Measurements from ENCODE around the gene ATP10A. TPM values are rescaled to one million over a fixed set of nuclear protein-coding genes. Genes with fewer than 3 reads are reported as not detected.

Gene ATP10A
- total RNA-seq, 4 donors from 2014 or later, result 1.4 to 10.0 (median 3.6) TPM

DNA sequence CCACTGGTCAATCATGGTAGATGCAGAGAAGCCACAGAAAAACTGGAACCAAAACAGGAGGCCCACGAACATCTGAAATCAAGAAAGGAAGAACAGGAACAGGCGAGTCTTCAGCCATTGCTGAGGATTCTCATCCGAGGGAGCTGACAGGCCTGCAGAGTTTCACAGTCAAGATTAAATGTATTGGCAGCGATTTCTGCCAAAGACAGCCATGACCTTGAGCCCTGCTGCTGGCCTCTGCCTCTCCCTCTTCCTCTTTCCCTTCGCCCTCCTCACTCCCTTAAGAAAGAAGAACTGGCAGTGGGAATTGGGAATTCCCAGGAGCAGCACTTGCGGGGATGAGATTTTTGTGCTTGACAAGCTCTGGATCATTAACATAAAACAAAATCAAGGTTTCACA is 179.7 kb downstream of the ATP10A start:
- no peak for DNase-seq
- H3K4me1 ChIP-seq, result peaks cover 0 to 5% (median 0%) of the 10 kb centered on the region in 4 donors
- no peak overlapping the region for H3K27ac ChIP-seq
- TF ChIP-seq POLR2A (IDR thresholded peaks at IDR 0.05), result no peak
- no peak for TF ChIP-seq EP300 (IDR thresholded peaks at IDR 0.05; ENCODE audit: low read depth)
- TF ChIP-seq, protein P1, sequence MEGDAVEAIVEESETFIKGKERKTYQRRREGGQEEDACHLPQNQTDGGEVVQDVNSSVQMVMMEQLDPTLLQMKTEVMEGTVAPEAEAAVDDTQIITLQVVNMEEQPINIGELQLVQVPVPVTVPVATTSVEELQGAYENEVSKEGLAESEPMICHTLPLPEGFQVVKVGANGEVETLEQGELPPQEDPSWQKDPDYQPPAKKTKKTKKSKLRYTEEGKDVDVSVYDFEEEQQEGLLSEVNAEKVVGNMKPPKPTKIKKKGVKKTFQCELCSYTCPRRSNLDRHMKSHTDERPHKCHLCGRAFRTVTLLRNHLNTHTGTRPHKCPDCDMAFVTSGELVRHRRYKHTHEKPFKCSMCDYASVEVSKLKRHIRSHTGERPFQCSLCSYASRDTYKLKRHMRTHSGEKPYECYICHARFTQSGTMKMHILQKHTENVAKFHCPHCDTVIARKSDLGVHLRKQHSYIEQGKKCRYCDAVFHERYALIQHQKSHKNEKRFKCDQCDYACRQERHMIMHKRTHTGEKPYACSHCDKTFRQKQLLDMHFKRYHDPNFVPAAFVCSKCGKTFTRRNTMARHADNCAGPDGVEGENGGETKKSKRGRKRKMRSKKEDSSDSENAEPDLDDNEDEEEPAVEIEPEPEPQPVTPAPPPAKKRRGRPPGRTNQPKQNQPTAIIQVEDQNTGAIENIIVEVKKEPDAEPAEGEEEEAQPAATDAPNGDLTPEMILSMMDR (IDR thresholded peaks at IDR 0.05), result no peak
- TF ChIP-seq POLR2AphosphoS5 (IDR thresholded peaks at IDR 0.05), result no peak
- H3K4me3 ChIP-seq, result no peak overlapping the region
- no peaks in the 10 kb centered on the region for H3K27me3 ChIP-seq
- no peaks in the 10 kb centered on the region for H3K9me3 ChIP-seq
- in situ Hi-C loops (cut with MboI; ENCODE audit: low pct_ligation_motif_present in 1 of 4, low pct_unique_long_range_greater_than_20kb in 1 of 4, low sequenced_read_pairs in 3 of 4), result no loop called here
- H3K36me3 ChIP-seq, result no peaks in the 10 kb centered on the region
- intact Hi-C loops (cut with DNase I; ENCODE audit: low total_unique reads), result no loop called here
- 65 to 77% methylated on average over 5 to 6 of the region's 6 CpGs for whole genome bisulfite sequencing, 2 donors (ENCODE audit: low coverage in 1 of 2)

DNA sequence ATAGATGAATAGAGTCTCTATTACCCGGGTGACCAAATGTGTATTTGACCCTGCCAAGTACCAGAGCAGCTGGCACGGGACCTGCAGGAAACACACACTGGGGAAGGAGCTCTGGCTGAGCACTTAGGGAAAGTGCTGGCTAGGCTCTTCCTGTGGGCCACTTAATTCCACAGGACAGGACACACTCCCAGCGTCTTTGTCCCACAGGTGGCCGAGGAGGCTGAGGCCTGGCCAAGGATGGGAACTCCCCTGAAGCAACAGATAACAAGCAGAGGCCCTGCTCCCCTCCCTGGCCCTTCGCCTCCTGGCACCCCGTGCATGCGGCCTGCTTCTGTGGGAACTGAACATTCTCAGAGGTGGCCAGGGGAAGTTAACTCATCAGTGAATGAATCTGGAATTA is 180.8 kb downstream of the ATP10A start:
- DNase-seq, result no peak
- TF ChIP-seq POLR2AphosphoS5 (IDR thresholded peaks at IDR 0.05), result no peak
- TF ChIP-seq, protein P1 (IDR thresholded peaks at IDR 0.05), result no peak
- no peak for TF ChIP-seq POLR2A (IDR thresholded peaks at IDR 0.05)
- TF ChIP-seq EP300 (IDR thresholded peaks at IDR 0.05; ENCODE audit: low read depth), result no peak
- no peaks in the 10 kb centered on the region for H3K27me3 ChIP-seq
- H3K4me1 ChIP-seq, result peaks cover 0 to 5% (median 0%) of the 10 kb centered on the region in 4 donors
- no peaks in the 10 kb centered on the region for H3K9me3 ChIP-seq
- H3K27ac ChIP-seq, result peak overlapping the region in 1 of 4 donors; percentile 34
- no peak overlapping the region for H3K4me3 ChIP-seq
- WGBS, 2 donors (ENCODE audit: low coverage in 1 of 2), result 74% methylated on average over 5 of the region's 7 CpGs; no CpG with 5 or more reads in 1 of the 2 donors
- H3K36me3 ChIP-seq, result no peaks in the 10 kb centered on the region
- intact Hi-C loops (cut with DNase I; ENCODE audit: low total_unique reads) (no loop called here), in situ Hi-C loops (cut with MboI; ENCODE audit: low pct_ligation_motif_present in 1 of 4, low pct_unique_long_range_greater_than_20kb in 1 of 4, low sequenced_read_pairs in 3 of 4) (no loop called here)

DNA sequence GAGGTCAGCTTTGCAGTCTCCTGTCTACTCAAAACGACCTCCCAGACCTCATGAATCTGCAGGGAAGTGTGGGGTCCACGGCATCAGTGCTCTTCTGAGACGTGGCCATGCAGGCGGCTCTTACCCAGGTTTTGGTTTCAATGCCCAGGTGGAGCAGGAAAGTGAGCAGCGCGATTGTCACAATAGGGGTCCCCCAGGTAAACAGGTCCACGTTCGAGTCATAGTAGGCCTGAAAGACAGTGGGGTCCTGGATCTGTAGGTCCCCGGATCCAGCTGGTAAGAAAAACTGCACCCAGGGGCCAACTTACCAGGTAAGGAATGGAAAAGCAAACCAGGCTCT is 182.5 kb downstream of the ATP10A start:
- TF ChIP-seq POLR2AphosphoS5 (IDR thresholded peaks at IDR 0.05), result no peak
- TF ChIP-seq, protein P1 (IDR thresholded peaks at IDR 0.05), result no peak
- TF ChIP-seq POLR2A (IDR thresholded peaks at IDR 0.05), result no peak
- TF ChIP-seq EP300 (IDR thresholded peaks at IDR 0.05; ENCODE audit: low read depth), result no peak
- Histone ChIP-seq H3K4me3 (no peak overlapping the region), H3K36me3 (no peaks in the 10 kb centered on the region), H3K27ac (no peak overlapping the region), H3K9me3 (no peaks in the 10 kb centered on the region), H3K27me3 (no peaks in the 10 kb centered on the region), H3K4me1 (peaks cover 0 to 5% (median 0%) of the 10 kb centered on the region in 4 donors)
- in situ Hi-C loops (cut with MboI; ENCODE audit: low pct_ligation_motif_present in 1 of 4, low pct_unique_long_range_greater_than_20kb in 1 of 4, low sequenced_read_pairs in 3 of 4) (no loop called here), intact Hi-C loops (cut with DNase I; ENCODE audit: low total_unique reads) (no loop called here)
- WGBS, 2 donors (ENCODE audit: low coverage in 1 of 2), result 0 to 81% methylated on average over 1 to 9 of the region's 9 CpGs
- no peak for DNase-seq

DNA sequence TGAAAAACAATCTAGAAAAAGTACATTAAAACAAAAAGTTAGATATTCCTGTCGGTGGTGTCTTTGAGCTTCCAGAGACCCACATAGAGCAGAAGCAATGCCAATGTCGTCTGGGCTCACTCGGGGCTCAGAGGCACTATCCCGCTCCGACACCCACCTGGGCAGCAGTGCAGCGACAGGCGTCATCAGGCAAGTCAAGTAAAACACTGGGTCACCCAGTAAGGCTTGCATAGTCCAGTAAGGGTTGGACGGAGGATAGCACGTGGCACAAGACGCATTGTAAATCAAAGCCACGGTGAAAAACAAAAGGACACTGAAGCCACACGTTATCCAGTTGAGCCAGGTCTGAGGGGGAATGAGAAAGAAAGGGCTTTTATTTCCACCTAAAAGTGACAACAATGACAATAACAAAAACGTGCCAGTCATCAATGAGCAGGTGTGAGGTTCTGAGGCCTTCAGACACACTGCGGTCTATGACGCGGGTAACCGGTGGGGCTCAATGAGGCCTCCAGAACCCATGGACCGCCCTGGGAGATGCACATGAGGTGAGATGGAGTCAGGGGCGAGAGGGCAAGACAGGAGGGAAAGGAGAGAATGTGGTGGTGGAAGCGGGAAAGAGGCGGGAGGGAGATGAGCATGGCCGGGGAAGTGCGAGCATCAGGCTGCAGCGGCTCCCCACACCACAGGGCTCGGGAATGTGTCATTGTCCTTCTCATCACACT is 183.0 kb downstream of the ATP10A start:
- peaks cover 0 to 1% (median 0%) of the 10 kb centered on the region in 4 donors for H3K4me1 ChIP-seq
- intact Hi-C loops (cut with DNase I; ENCODE audit: low total_unique reads) (no loop called here), in situ Hi-C loops (cut with MboI; ENCODE audit: low pct_ligation_motif_present in 1 of 4, low pct_unique_long_range_greater_than_20kb in 1 of 4, low sequenced_read_pairs in 3 of 4) (no loop called here)
- no peak for DNase-seq
- TF ChIP-seq, protein P1 (IDR thresholded peaks at IDR 0.05), result no peak
- no peak for TF ChIP-seq POLR2A (IDR thresholded peaks at IDR 0.05)
- no peak for TF ChIP-seq POLR2AphosphoS5 (IDR thresholded peaks at IDR 0.05)
- no peak for TF ChIP-seq EP300 (IDR thresholded peaks at IDR 0.05; ENCODE audit: low read depth)
- no peaks in the 10 kb centered on the region for H3K9me3 ChIP-seq
- no peaks in the 10 kb centered on the region for H3K27me3 ChIP-seq
- H3K36me3 ChIP-seq, result no peaks in the 10 kb centered on the region
- 88 to 93% methylated on average over 19 to 25 of the region's 25 CpGs for WGBS, 2 donors (ENCODE audit: low coverage in 1 of 2)
- no peak overlapping the region for H3K4me3 ChIP-seq
- H3K27ac ChIP-seq, result no peak overlapping the region
